Spinal cord (tissue), 10 donors: ENCODE results near the gene LACTB. TPM values are rescaled to one million over a fixed set of nuclear protein-coding genes. Genes with fewer than 3 reads are reported as not detected.

Experiments used
- DNase-seq, 6 donors: peaks; one replicate each; pipeline versions ENCODE4 v3.0.0 to v3.0.0-alpha.2; 2013 to 2015; ENCODE audit warnings: low spot score in 6 of 6, low read depth in 4 of 6
- H3K27ac ChIP-seq: one replicate; pipeline ENCODE4 v1.5.1; 2013; ENCODE audit warnings: low read depth, low read length, control low read depth
- H3K27me3 ChIP-seq: one replicate; pipeline ENCODE4 v1.6.1; 2013; ENCODE audit warnings: low read length; ENCODE audit not compliant: control insufficient read depth, insufficient read depth
- H3K36me3 ChIP-seq: one replicate; pipeline ENCODE4 v1.6.1; 2013; ENCODE audit warnings: low read length; ENCODE audit not compliant: control insufficient read depth, insufficient read depth
- H3K4me1 ChIP-seq: one replicate; pipeline ENCODE4 v1.6.1; 2013; ENCODE audit warnings: low read length; ENCODE audit not compliant: control insufficient read depth, insufficient read depth
- H3K4me3 ChIP-seq: one replicate; pipeline ENCODE4 v1.5.1; 2013; ENCODE audit warnings: low read depth, low read length, control low read depth
- H3K9me3 ChIP-seq: one replicate; pipeline ENCODE4 v1.6.1; 2013; ENCODE audit warnings: low read length; ENCODE audit not compliant: control insufficient read depth, insufficient read depth
- WGBS: methylation state at CpG from one replicate; pipeline ENCODE4 v1.1.5; 2013; ENCODE audit warnings: missing lambda C conversion rate; ENCODE audit not compliant: insufficient coverage; 5-methylcytosine and 5-hydroxymethylcytosine counted together
- polyA plus RNA-seq, 2 donors: library from polyadenylated mRNA; unstranded; fragments of 120-200 nt; gene quantifications; one replicate each; pipeline ENCODE4 v1.2.1, GENCODE V29; 2013; ENCODE audit not compliant: insufficient read length in 2 of 2
- total RNA-seq, 2 donors: library from RNA; depleted of rRNA in 1 of 2; stranded (reverse); fragments of 120-200 nt in 1 of 2; fragments of >200 nt in 1 of 2; gene quantifications; one replicate each; pipeline versions ENCODE4 v1.2.3 to v1.2.4, GENCODE V29; 2013 to 2014
- donor health status: healthy.

LACTB gene
- total and polyA plus RNA-seq, 4 donors = 16.7 to 20.5 (median 17.0) TPM

DNA sequence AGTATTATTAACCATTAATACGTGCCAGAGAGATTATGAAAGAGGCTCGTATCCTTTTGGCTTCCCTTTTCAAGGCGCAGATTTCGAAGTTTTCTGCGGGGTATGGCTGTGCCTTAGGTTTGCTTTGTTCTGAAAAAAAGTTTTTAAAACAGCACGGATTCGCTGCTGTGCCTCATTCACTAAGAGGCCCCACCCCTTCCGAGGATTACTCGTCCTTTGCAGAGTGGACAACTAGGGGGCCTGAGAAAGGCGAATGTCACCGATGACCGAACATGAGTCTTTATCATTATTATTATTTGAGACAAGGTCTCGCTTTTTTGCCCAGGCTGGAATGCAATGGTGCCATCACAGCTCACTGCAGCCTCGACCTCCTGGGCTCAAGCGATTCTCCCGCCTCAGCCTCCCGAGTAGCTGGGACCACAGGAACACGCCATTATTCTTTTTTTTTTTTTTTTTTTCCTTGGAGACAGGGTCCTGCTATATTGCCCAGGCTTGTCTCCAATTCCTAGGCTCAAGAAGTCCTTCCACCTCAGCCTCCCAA lies 36.3 kb downstream of the LACTB start:
- Histone ChIP-seq H3K36me3 (no peaks in the 10 kb centered on the region), H3K4me3 (peak overlapping the region; percentile 97), H3K27ac (peak overlapping the region; percentile 98), H3K27me3 (no peaks in the 10 kb centered on the region), H3K4me1 (peaks cover 13% of the 10 kb centered on the region), H3K9me3 (no peaks in the 10 kb centered on the region)
- DNase-seq = peak in 3 of 6 donors; percentile 43 to 79 (median 78)
- WGBS = 5% methylated on average over 7 of the region's 18 CpGs

DNA sequence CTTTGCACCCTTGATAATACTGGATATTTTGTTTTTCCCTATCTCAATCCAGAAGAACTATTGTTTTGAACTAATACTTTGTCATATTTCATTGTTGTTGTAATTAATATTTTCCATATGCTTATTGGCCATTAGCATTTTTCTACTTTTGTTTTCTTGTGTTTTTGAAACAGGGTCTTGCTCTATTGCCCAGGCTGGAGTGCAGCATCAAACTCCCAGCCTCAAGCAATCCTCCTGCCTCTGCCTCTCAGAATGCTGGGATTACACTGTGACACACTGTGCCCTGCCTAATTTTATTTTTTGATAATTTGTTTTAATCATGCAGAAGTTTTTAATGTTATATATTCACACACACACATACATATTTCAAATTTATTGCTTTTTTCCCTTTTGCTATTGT lies 39.0 kb downstream of the LACTB start:
- H3K9me3 ChIP-seq = no peaks in the 10 kb centered on the region
- H3K36me3 ChIP-seq = no peaks in the 10 kb centered on the region
- H3K27ac ChIP-seq = no peak overlapping the region
- DNase-seq = no peak
- peaks cover 9% of the 10 kb centered on the region for H3K4me1 ChIP-seq
- H3K27me3 ChIP-seq = no peaks in the 10 kb centered on the region
- no peak overlapping the region for H3K4me3 ChIP-seq

DNA sequence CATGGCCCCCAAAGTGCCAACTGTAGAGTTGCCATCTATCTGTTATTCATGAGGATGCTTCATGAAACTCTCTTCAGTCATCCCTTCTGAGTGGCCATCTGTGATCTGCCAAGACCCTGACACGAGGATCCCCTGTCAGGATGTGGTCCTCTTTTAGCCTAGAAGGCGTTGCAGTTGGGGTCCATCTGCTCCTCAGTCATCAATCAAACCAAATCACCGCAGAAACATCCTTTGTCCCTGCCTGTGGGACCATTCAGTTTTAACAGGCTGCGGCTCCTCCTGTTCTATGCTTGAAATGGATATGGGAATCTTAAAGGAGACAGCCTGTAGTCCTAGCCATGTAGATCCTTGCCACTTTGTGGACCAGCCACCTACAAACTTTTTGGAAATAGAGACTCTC lies 41.6 kb downstream of the LACTB start:
- no peak overlapping the region for H3K4me3 ChIP-seq
- no peak for DNase-seq
- no peaks in the 10 kb centered on the region for H3K27me3 ChIP-seq
- peaks cover 5% of the 10 kb centered on the region for H3K4me1 ChIP-seq
- 42% methylated on average over 2 of the region's 4 CpGs for WGBS
- no peaks in the 10 kb centered on the region for H3K9me3 ChIP-seq
- no peaks in the 10 kb centered on the region for H3K36me3 ChIP-seq
- H3K27ac ChIP-seq = no peak overlapping the region

DNA sequence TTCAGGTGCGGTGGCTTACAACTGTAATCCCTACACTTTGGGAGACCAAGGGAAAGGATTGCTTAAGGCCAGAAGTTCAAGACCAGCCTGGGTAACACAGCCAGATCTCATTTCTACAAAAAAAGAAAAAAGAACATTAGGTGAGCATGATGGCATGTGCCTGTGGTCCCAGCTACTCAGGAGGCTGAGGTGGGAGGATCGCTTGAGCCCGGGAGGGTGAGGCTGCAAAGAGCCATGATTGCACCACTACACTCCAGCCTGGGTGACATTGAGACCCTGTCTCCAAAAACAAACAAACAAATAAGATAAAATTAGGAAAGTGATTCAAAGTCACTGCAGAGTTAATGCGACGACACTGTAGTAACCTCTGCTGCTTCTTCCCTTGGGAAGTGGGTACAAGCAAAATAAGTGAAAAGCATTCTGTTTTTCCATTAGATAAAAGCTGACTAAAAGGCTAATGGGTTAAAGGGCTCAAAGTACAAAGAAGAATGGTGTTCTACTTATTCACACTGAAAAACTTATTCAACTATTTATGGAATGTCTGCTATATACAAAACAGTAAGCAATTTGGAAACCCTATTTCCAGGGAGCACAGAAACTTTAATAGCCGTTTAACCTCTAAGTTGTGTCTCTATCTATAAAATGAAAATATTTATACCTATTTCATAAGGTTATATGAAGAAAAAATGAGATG lies 43.7 kb downstream of the LACTB start:
- no peak for DNase-seq
- Histone ChIP-seq H3K27me3 (no peaks in the 10 kb centered on the region), H3K36me3 (no peaks in the 10 kb centered on the region), H3K9me3 (no peaks in the 10 kb centered on the region), H3K4me1 (peaks cover 7% of the 10 kb centered on the region), H3K27ac (no peak overlapping the region), H3K4me3 (no peak overlapping the region)
- WGBS = 100% methylated on average over 2 of the region's 6 CpGs

DNA sequence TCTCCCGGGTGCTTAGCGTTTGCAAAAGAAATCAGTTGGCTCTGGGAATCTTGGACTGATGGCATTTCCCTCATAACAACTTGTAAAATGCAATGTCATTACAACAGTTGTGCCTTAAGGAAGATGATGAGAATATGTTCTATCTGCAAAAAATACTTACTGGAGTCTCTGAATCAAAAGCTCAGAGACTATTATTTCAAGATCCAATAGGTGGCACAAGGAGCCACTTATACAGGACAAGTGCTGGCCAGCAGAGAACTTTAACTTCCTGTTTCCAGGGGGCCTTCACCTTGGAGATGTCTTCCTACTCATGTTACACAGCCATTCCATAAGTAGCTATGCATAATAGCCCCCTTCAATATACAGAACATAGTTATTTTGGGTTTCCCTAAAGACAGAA lies 44.6 kb downstream of the LACTB start:
- 80% methylated on average over 2 of the region's 2 CpGs for WGBS

DNA sequence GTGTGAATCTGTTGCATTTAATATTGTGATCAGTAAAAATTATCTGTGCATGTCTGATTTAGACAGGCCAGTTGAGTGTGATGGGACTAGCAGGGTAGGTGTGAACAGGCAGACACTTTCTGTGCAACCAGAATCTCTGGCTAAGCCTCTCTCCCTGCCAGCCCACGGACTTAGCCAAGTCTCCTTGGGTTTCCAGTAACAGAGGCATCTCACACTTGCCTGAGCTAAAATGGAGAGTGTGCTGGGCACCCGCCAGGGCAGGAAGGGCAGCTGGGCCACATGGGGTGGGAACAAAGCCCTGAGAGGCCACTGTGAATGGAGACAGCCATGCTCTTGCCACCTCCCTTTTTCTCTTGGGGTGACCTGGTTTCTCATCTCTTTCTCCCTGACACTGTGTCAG lies 48.1 kb downstream of the LACTB start:
- H3K4me1 ChIP-seq = peaks cover 11% of the 10 kb centered on the region
- no peaks in the 10 kb centered on the region for H3K36me3 ChIP-seq
- H3K27ac ChIP-seq = no peak overlapping the region
- H3K9me3 ChIP-seq = no peaks in the 10 kb centered on the region
- H3K4me3 ChIP-seq = no peak overlapping the region
- H3K27me3 ChIP-seq = no peaks in the 10 kb centered on the region
- DNase-seq = peak in 1 of 6 donors; percentile 42
- WGBS = 57% methylated on average over 1 of the region's 2 CpGs

More for the DNA sequence above, 44.6 kb downstream of the LACTB start:
- no peak for DNase-seq
- H3K27ac ChIP-seq = no peak overlapping the region
- no peaks in the 10 kb centered on the region for H3K27me3 ChIP-seq
- no peak overlapping the region for H3K4me3 ChIP-seq
- H3K9me3 ChIP-seq = no peaks in the 10 kb centered on the region
- peaks cover 7% of the 10 kb centered on the region for H3K4me1 ChIP-seq
- no peaks in the 10 kb centered on the region for H3K36me3 ChIP-seq

DNA sequence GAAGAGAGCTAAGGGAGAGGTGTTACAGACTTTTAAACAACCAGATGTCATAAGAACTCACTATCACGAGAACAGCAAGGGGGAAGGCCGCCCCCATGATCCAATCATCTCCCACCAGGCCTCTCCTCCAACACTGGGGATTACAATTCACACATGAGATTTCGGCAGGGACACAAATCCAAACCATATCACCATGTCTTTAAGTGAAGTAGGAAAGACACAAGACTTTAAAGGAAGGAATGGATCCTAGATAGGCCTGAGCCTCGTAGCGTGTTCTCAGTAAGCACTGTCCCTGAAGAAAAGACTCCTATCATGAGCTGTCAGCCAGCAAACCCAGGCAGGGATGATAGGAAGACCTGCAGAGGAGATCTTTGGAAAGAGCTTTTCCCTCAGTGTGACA lies 50.7 kb downstream of the LACTB start:
- Histone ChIP-seq H3K4me1 (peaks cover 11% of the 10 kb centered on the region), H3K27me3 (no peaks in the 10 kb centered on the region), H3K36me3 (no peaks in the 10 kb centered on the region), H3K9me3 (no peaks in the 10 kb centered on the region), H3K27ac (peak overlapping the region; percentile 37), H3K4me3 (no peak overlapping the region)
- no peak for DNase-seq
- WGBS = no CpG with 5 or more reads among the region's 5 CpGs

DNA sequence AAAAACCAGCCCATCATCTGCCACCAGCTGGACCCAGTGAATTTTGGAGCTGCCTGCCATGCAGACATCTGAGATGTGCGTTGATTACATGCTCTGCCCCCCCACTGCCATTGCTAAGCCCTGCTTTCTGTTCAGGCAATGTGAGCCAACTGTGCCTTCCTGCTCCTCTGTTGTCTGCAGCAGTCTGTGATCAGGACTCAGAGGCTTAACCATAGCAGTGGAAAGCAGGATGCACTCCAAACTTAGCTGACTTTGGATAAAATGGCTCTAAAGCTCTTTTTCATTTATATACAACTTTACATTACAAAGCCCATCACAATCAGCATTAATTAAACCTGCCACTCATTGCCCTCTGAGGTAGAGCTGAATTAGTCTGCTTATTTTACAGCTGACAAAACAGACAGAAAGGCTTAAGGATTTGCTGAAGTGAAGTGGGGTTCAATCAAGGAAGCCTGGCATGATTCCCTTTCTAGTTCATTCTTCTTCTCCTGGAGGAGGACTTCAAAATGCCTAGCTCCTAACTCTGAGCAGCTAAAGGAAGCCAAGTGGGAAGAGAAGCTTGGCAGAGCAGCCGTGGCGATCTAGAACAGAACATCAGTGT lies 51.3 kb downstream of the LACTB start:
- no peaks in the 10 kb centered on the region for H3K9me3 ChIP-seq
- no peaks in the 10 kb centered on the region for H3K36me3 ChIP-seq
- peak in 2 of 6 donors; percentile 75 to 88 for DNase-seq
- 30% methylated on average over 3 of the region's 3 CpGs for WGBS
- peak overlapping the region; percentile 37 for H3K27ac ChIP-seq
- H3K27me3 ChIP-seq = no peaks in the 10 kb centered on the region
- H3K4me3 ChIP-seq = no peak overlapping the region
- peaks cover 11% of the 10 kb centered on the region for H3K4me1 ChIP-seq

DNA sequence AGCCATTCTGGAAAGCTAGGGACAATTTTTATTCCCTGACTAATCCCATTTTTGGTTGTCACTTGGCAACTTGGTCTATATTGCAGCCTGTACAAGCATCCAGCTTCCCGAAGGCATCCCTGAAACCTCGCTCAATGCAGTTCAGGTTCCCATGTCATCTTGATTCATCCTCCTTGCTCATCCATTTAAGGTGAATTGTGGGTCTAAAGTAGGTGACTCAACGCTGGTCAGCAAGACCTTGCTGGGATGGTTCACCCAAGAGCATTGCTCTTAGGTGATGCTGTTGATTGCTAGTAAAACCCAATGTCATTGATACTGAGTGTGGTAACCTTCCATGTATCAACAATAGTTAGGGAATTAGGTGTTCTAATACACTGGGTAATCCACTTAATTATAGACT lies 54.6 kb downstream of the LACTB start:
- DNase-seq = no peak
- 100% methylated on average over 1 of the region's 3 CpGs for WGBS
- Histone ChIP-seq H3K36me3 (no peaks in the 10 kb centered on the region), H3K27me3 (no peaks in the 10 kb centered on the region), H3K9me3 (no peaks in the 10 kb centered on the region), H3K27ac (no peak overlapping the region), H3K4me1 (peaks cover 6% of the 10 kb centered on the region), H3K4me3 (no peak overlapping the region)

DNA sequence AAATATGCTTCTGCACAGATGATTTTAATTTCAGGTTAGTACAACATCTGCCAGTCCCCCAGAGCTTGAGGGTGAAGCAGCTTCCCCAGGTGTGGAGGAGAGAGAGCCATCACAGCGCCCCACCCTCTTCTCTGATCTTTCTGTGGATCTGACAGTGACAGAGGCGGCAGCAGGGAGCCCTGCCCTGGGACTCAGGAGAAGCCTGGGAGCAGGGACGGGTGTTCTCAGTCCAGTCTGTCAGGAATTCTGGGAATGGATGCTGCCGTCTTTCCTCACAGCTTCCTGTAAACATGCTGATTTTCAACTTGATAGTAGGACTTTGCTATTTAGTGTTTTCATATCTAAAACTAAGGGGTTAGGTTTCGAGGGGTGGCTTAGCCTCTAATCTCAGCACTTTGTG lies 56.4 kb downstream of the LACTB start:
- peaks cover 3% of the 10 kb centered on the region for H3K4me1 ChIP-seq
- H3K4me3 ChIP-seq = no peak overlapping the region
- H3K36me3 ChIP-seq = no peaks in the 10 kb centered on the region
- no peak overlapping the region for H3K27ac ChIP-seq
- WGBS = 93% methylated on average over 2 of the region's 5 CpGs
- no peak for DNase-seq
- H3K27me3 ChIP-seq = no peaks in the 10 kb centered on the region
- H3K9me3 ChIP-seq = no peaks in the 10 kb centered on the region
